Transverse colon (tissue), 4 donors: ENCODE results near the gene MARS1. TPM values are rescaled to one million over a fixed set of nuclear protein-coding genes. Genes with fewer than 3 reads are reported as not detected.

ENCODE experiments used
- DNase-seq: peaks from one replicate; pipeline ENCODE4 v3.0.0-alpha.2; 2019
- H3K27ac ChIP-seq, 4 donors: fragments of 200-600 bp; sonication (generic); 2 replicates each; pipeline ENCODE4 v1.5.1; 2016 to 2018; ENCODE audit warnings: inconsistent platforms in 4 of 4
- H3K27me3 ChIP-seq: fragments of 200-600 bp; sonication (generic); 2 replicates; pipeline ENCODE4 v1.5.1; 2017; ENCODE audit warnings: inconsistent platforms
- H3K36me3 ChIP-seq, 4 donors: fragments of 200-600 bp; sonication (generic); 2 replicates each; pipeline ENCODE4 v1.5.1; 2017 to 2019; ENCODE audit warnings: inconsistent platforms in 4 of 4
- H3K4me1 ChIP-seq, 4 donors: fragments of 200-600 bp; sonication (generic); 2 replicates each; pipeline ENCODE4 v1.5.1; 2017 to 2020; ENCODE audit warnings: inconsistent platforms in 4 of 4
- H3K4me3 ChIP-seq, 4 donors: fragments of 200-600 bp; sonication (generic); 1 replicate in 1 of 4; 2 replicates in 3 of 4; pipeline versions ENCODE4 v1.5.1 to v1.6.1; 2017 to 2019; ENCODE audit warnings: inconsistent platforms in 4 of 4
- H3K9me3 ChIP-seq, 2 donors: fragments of 200-600 bp; sonication (generic); 2 replicates each; pipeline ENCODE4 v1.5.1; 2017 to 2019; ENCODE audit warnings: inconsistent platforms in 2 of 2
- CTCF ChIP-seq, 5 experiments: fragments of 200-600 bp in 3 of 5; fragments of 450-650 bp in 2 of 5; sonication (generic) in 3 of 5; IDR thresholded peaks; 1 replicate in 2 of 5; 2 replicates in 3 of 5; pipeline ENCODE4 v1.5.1; 2016 to 2017; ENCODE audit warnings: antibody characterized with exemption in 5 of 5, inconsistent platforms in 3 of 5, mild to moderate bottlenecking in 2 of 5, moderate library complexity in 1 of 5
- EP300 ChIP-seq: sonication (generic); formaldehyde crosslinking; IDR thresholded peaks from one replicate; pipeline ENCODE4 v1.6.1; 2017; ENCODE audit warnings: antibody characterized with exemption, low read depth
- POLR2A ChIP-seq: fragments of 450-650 bp; IDR thresholded peaks from one replicate; pipeline ENCODE4 v1.6.1; 2016; ENCODE audit warnings: antibody characterized with exemption, mild to moderate bottlenecking, moderate library complexity
- POLR2AphosphoS5 ChIP-seq, 3 donors: sonication (generic); formaldehyde crosslinking; IDR thresholded peaks; one replicate each; pipeline ENCODE4 v1.6.1; 2016; ENCODE audit warnings: antibody characterized with exemption in 3 of 3
- WGBS, 2 donors: methylation state at CpG; one replicate each; pipeline ENCODE4 v1.1.5; 2018; ENCODE audit warnings: low coverage in 1 of 2; 5-methylcytosine and 5-hydroxymethylcytosine counted together
- in situ Hi-C, 4 donors: fragments of 200-750 bp; cut with MboI; loops; one replicate each; pipeline versions ENCODE4 v1.15.0 to v1.15.1; 2017; ENCODE audit warnings: low sequenced_read_pairs in 3 of 4, low pct_ligation_motif_present in 1 of 4, low pct_unique_long_range_greater_than_20kb in 1 of 4
- intact Hi-C: fragments of 100-400 bp; cut with DNase I; formaldehyde crosslinking; loops from one replicate; pipeline ENCODE4 v1.15.1; 2023; ENCODE audit warnings: low total_unique reads
- total RNA-seq, 4 donors: library from RNA; depleted of rRNA; stranded (reverse); fragments of >200 nt; gene quantifications; one replicate each; pipeline ENCODE4 v1.1.0, GENCODE V29; 2016

Gene MARS1
- total RNA-seq, 4 donors from 2014 or later = 39.0 to 184 (median 103) TPM

- WGBS, 2 donors = 72% methylated on average over 4 of the region's 4 CpGs; no CpG with 5 or more reads in 1 of the 2 donors
- TF ChIP-seq CTCF (IDR thresholded peaks at IDR 0.05) (no peak), EP300 (no peak), POLR2AphosphoS5 (IDR thresholded peaks at IDR 0.05) (no peak), POLR2A (no peak)
- intact Hi-C loops = no loop called here
Measured at GRCh38 chr12:57470970-57471656, 16.8 kb upstream of the MARS1 start.

GRCh38 chr12:57471661-57472060 lies 16.2 kb upstream of the MARS1 start:
- TF ChIP-seq CTCF (IDR thresholded peaks at IDR 0.05) (no peak), POLR2A (no peak), EP300 (no peak)
- Histone ChIP-seq H3K9me3 (no peaks in the 10 kb centered on the region), H3K36me3 (no peaks in the 10 kb centered on the region), H3K27ac (no peak overlapping the region), H3K4me3 (no peak overlapping the region), H3K27me3 (peaks cover 58% of the 10 kb centered on the region), H3K4me1 (peaks cover 15 to 33% (median 20%) of the 10 kb centered on the region in 4 donors)
- in situ Hi-C loops (no loop called here), intact Hi-C loops (no loop called here)
- no peak for DNase-seq
- 94% methylated on average over 3 of the region's 3 CpGs; no CpG with 5 or more reads in 1 of the 2 donors for WGBS, 2 donors

More at GRCh38 chr12:57470970-57471656, 16.8 kb upstream of the MARS1 start:
- no peak overlapping the region for H3K27ac ChIP-seq
- H3K27me3 ChIP-seq = peaks cover 53% of the 10 kb centered on the region
- H3K4me1 ChIP-seq = peaks cover 12 to 29% (median 17%) of the 10 kb centered on the region in 4 donors
- H3K4me3 ChIP-seq = no peak overlapping the region
- in situ Hi-C loops = no loop called here
- peak; percentile 52 for DNase-seq
- H3K9me3 ChIP-seq = no peaks in the 10 kb centered on the region
- no peaks in the 10 kb centered on the region for H3K36me3 ChIP-seq

GRCh38 chr12:57472391-57472790 lies 15.5 kb upstream of the MARS1 start:
- no peak for DNase-seq
- H3K27me3 ChIP-seq = peaks cover 62% of the 10 kb centered on the region
- in situ Hi-C loops = no loop called here

GRCh38 chr12:57473392-57473791 lies 14.5 kb upstream of the MARS1 start:
- TF ChIP-seq POLR2A (no peak), POLR2AphosphoS5 (IDR thresholded peaks at IDR 0.05) (no peak), EP300 (no peak), CTCF (IDR thresholded peaks at IDR 0.05) (no peak)
- DNase-seq = no peak
- Histone ChIP-seq H3K4me3 (no peak overlapping the region), H3K27ac (no peak overlapping the region), H3K9me3 (no peaks in the 10 kb centered on the region), H3K36me3 (no peaks in the 10 kb centered on the region), H3K4me1 (peaks cover 15 to 33% (median 20%) of the 10 kb centered on the region in 4 donors), H3K27me3 (peaks cover 64% of the 10 kb centered on the region)
- WGBS, 2 donors = 52 to 61% methylated on average over 2 to 3 of the region's 3 CpGs
- intact Hi-C loops (no loop called here), in situ Hi-C loops (no loop called here)

More at GRCh38 chr12:57472391-57472790, 15.5 kb upstream of the MARS1 start:
- no peaks in the 10 kb centered on the region for H3K36me3 ChIP-seq
- no peak for TF ChIP-seq EP300
- no peak overlapping the region for H3K27ac ChIP-seq
- no peak overlapping the region for H3K4me3 ChIP-seq
- 84 to 100% methylated on average over 2 to 3 of the region's 3 CpGs for WGBS, 2 donors
- peaks cover 15 to 33% (median 20%) of the 10 kb centered on the region in 4 donors for H3K4me1 ChIP-seq
- H3K9me3 ChIP-seq = no peaks in the 10 kb centered on the region
- intact Hi-C loops = no loop called here
